Stimulated activated naive CD8-positive, alpha-beta T cell treated with anti-CD3 and anti-CD28 coated beads, Interleukin-15, amount 100 ng/mL, for 72 hours (primary cell): ENCODE data around the gene ATP2B1.
A peak's percentile ranks its signal among the peaks of the same experiment; 100 is the strongest.
"Not testable (repeated sequence)": the region's sequence is repeated elsewhere in the genome, so short reads cannot be mapped to it uniquely, and the experiment has no call there.

Source experiments
- ATAC-seq: fragments of 150-1000 bp; cut with Tn5 transposase; 2 replicates; pipeline ENCODE4 v1.10.0; 2021; ENCODE audit warnings: mild to moderate bottlenecking, moderate library complexity
- DNase-seq, 2 donors: peaks; one replicate each; pipeline ENCODE4 v3.0.0; 2021 to 2022
- H3K27ac Mint-ChIP-seq, 2 donors: one replicate each; pipeline ENCODE4 v1.8.0; 2022; ENCODE audit warnings: mild to moderate bottlenecking in 2 of 2, mixed read lengths in 2 of 2, moderate library complexity in 2 of 2
- H3K27me3 Mint-ChIP-seq: one replicate; pipeline ENCODE4 v1.8.0; 2022; ENCODE audit warnings: mixed read lengths
- H3K4me1 Mint-ChIP-seq: one replicate; pipeline ENCODE4 v1.8.0; 2022; ENCODE audit warnings: mild to moderate bottlenecking, mixed read lengths
- H3K4me3 Mint-ChIP-seq, 2 donors: one replicate each; pipeline ENCODE4 v1.8.0; 2022; ENCODE audit warnings: mild to moderate bottlenecking in 2 of 2, mixed read lengths in 2 of 2, moderate library complexity in 1 of 2
- H3K9me3 Mint-ChIP-seq, 2 donors: one replicate each; pipeline ENCODE4 v1.8.0; 2022; ENCODE audit warnings: mixed read lengths in 2 of 2

Gene ATP2B1

DNA sequence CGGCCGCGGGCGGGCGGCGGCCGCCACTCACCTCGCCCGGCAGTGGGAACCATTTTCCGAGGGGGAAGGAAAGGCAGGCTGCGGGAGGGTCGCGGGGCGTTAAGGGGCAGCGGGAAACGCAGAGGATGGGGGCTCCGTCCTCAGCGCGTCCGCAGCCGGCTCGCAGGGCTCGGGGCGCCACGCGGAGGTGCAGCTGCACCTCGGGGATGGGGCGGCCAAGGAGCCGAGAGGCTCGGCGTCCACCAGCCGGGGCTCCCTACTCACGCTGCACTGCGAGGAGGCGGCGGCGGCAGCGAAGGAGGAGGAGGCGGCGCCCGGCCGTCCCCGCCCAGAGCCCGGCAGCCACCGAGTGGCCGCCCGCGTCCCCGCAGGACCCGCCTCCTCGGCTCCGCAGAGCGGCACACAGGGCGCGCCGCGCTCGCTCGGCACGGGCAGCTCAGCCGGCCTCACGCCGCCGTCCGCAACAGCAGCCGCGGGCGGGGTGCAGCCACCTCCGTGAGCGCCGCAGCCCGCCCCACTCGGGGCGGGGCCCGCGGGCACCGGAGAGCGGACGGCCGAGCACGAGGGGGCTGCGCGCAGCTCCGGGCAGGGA, at the start of gene ATP2B1:
Gene ATP2B1, minus strand, starts transcription at position 274 of the 592 bp plus-strand sequence. CDS start 52,952 bp downstream, outside the sequence.
- ATAC-seq (peak; percentile 70), DNase-seq (peak; percentile 85 to 86)
- no peaks in the 10 kb centered on the region for H3K27me3 Mint-ChIP-seq
- peaks cover 0 to 2% of the 10 kb centered on the region in 2 donors for H3K9me3 Mint-ChIP-seq
- H3K27ac Mint-ChIP-seq: peak within 1 kb of the TSS; percentile 96 to 97
- peak within 1 kb of the TSS; percentile 94 to 98 for H3K4me3 Mint-ChIP-seq
- peaks cover 28% of the 10 kb centered on the region for H3K4me1 Mint-ChIP-seq

DNA sequence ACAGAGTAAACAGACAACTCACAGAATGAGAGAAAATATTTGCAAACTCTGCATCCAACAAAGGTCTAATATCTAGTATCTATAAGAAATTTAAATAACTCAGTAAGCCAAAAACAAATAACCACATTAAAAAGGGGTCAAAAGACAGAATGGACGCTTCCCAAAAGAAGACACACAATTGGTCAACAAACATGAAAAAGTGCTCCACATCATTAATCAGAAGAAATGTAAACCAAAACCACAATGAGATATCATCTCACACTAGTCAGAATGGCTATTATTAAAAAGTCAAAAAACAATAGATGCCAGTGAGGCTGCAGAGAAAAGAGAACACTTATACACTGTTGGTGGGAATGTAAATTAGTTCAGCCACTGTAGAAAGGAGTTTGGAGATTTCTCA, 49.3 kb upstream of the ATP2B1 start:
- not testable (repeated sequence) for H3K27me3 Mint-ChIP-seq, ATAC-seq, DNase-seq, H3K4me3 Mint-ChIP-seq, H3K9me3 Mint-ChIP-seq
- Mint-ChIP-seq H3K27ac (peak overlapping the region in 1 of 2 donors; percentile 98), H3K4me1 (peaks cover 28% of the 10 kb centered on the region)

DNA sequence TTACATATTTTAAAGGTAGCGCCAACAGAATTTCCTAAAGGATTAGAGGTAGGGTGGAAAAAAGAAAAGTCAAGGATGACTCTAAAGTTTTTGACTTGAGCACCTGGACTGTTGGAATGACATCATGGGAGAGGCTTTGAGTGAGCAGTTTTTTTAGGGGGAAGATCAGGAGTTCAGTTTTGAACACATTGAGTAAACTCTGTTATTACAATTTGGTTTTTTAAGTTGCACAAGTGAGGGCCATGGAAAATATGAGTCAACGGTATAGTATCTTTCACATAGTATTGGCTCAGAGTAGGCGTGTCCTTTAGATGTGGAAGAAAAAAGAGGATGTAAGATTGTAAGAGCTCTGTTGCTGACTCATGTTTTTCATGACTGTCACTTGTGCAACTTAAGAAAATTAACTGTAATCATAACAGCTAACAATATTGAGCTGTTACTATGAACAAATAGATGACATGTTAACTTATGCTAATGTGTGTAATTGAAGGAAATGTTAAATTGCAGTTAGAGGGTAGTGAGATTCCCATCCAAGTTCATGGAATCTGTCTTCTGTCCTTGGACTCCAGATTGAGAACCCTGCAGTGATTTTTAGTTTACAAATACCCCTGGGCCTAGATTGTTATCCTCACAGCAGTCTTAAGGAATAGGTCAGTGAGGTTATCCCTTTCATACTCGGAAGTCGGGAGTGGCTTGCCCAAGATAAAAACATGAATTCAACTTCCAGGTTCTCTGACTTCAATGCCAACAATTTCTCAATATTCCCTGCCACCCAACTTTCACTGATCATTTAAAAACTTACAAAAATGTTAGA, 48.2 kb upstream of the ATP2B1 start:
- H3K4me1 Mint-ChIP-seq: peaks cover 28% of the 10 kb centered on the region
- peak overlapping the region; percentile 4 to 41 for H3K4me3 Mint-ChIP-seq
- H3K9me3 Mint-ChIP-seq: peaks cover 7% of the 10 kb centered on the region in 2 donors
- H3K27ac Mint-ChIP-seq: peak overlapping the region; percentile 92 to 98
- ATAC-seq (peak; percentile 94), DNase-seq (peak; percentile 20 to 43)
- no peaks in the 10 kb centered on the region for H3K27me3 Mint-ChIP-seq

DNA sequence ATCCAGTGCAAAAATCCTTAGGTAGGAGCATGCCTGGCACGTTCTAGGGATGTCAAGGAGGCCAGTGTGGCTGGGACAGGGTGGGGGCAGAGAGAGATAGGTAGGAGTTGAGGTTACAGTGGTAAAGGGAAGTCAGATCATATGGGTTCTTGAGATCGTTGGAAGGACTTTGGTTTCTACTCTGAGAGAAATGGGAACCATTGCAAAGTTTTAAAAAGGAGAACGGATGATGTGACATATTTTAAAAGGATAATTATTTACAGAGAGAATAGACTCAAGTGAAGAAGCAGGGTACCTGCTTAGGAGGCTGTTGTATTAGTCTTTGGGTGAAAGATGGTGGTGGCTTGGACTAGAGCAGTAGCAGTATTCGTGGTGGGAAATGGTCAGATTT, 47.6 kb upstream of the ATP2B1 start:
- Mint-ChIP-seq H3K27ac (peak overlapping the region; percentile 92 to 98), H3K4me3 (peak overlapping the region; percentile 4 to 41), H3K4me1 (peaks cover 28% of the 10 kb centered on the region), H3K27me3 (no peaks in the 10 kb centered on the region), H3K9me3 (peaks cover 7% of the 10 kb centered on the region in 2 donors)
- DNase-seq: no peak
- ATAC-seq: peak; percentile 52

DNA sequence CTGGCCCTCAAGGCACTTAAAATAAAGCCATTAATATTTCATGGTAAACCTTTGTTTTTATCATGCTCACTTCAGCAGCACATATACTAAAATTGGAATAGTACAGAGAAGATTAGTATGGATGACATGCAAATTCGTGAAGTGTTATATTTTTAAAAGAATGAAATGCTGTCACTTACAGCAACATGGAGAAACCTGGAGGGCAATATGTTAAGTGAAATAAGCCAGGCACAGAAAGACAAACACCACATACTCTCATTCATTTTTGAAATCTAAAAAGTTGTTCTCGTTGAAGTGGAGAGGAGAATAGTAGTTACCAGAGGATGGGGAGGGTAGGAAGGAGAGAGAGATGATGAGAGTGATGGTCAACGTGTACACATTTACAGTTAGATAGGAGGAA, 45.4 kb upstream of the ATP2B1 start:
- no peaks in the 10 kb centered on the region for H3K27me3 Mint-ChIP-seq
- no peak overlapping the region for H3K4me3 Mint-ChIP-seq
- DNase-seq: no peak
- ATAC-seq: no peak
- peak overlapping the region in 1 of 2 donors; percentile 1 for H3K27ac Mint-ChIP-seq
- H3K4me1 Mint-ChIP-seq: peaks cover 18% of the 10 kb centered on the region
- H3K9me3 Mint-ChIP-seq: peaks cover 7% of the 10 kb centered on the region in 2 donors

DNA sequence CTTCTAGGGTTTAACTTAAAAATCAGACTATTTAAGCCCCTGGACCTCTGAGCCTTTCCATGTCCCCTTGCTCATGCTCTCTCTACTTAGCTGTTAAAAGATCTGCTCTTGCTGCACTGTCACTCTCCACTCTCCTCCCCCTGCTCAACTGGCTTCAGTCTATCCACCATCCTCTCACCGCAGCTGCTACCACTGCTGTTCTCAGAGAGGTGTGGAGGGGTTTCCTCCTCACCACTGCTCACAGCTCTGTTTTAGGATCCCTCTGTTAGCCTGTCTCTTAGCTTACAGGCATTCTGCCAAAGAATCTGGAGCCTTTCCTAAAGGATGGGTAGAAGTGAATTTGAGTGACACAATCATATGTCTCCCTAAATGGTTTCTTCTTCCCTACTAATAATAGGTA, 43.7 kb upstream of the ATP2B1 start:
- Mint-ChIP-seq H3K27ac (no peak overlapping the region), H3K4me3 (no peak overlapping the region), H3K4me1 (peaks cover 16% of the 10 kb centered on the region), H3K9me3 (peaks cover 7% of the 10 kb centered on the region in 2 donors), H3K27me3 (no peaks in the 10 kb centered on the region)
- no peak for DNase-seq
- no peak for ATAC-seq

DNA sequence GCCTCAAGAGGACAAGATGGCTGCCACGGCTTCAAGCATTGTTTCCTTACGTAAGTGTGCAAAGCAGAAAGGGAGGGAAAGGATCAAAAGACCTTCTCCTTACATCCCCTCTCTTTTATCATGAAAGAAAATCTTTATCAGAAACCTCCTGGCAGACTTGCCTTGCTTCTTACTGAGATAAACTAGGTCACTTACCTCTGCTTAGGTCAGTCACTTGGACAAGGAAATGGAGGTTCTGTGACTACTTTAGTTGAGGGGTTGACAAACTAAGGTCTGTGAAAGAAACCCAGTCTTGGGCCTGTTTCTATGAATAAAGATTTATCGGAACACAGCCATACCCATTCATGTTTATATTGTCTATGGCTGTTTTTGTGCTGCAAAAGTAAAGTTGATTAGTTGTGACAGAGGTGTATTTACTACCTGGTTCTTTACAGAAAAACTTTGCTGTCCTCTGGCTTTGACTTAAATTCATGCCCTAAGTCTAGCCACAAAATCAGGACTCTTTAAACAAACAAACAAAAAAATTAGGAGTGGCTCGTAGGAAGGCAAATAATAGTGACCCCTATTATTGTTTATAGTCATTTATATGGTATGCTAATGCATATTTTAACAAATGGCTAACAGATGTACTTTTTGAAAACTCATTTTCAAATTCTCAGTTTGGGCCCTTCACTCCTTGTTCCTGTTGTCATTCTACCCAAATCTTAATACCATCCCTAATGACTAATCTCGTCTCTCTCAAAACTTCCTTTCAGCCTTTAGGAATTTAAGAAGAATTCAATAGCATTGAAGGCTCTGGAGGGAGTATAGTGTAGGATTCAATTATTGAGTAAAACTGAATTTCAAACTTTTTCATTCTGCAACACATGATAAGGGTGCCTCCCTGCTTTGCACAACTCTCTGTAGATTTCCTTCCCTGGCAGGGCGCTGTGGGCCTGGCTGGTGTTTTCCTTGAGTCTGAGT, 42.0 kb upstream of the ATP2B1 start:
- Mint-ChIP-seq H3K4me1 (no peaks in the 10 kb centered on the region), H3K4me3 (no peak overlapping the region), H3K9me3 (no peaks in the 10 kb centered on the region), H3K27me3 (no peaks in the 10 kb centered on the region), H3K27ac (no peak overlapping the region)
- DNase-seq (no peak), ATAC-seq (no peak)

DNA sequence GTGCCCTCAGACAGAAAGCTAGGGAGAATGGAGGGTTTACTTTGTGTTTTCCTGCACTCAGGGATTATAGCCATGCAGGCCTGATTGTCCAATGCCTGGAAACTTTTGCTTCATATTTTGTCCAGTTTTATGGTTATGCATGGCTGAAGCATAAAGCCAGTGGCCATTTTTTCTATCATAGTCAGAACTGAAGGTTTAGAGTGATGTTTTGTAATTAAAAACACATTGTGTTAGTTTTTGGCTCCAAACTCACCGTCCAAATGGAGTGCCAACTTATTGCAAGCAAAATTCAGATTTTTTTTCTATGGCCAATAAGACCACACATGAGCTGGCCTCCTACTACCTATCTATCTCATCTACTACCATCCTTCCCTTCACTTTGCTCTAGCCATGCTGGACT, 40.2 kb upstream of the ATP2B1 start:
- ATAC-seq (no peak), DNase-seq (no peak)
- no peaks in the 10 kb centered on the region for H3K27me3 Mint-ChIP-seq
- H3K4me3 Mint-ChIP-seq: no peak overlapping the region
- no peaks in the 10 kb centered on the region for H3K9me3 Mint-ChIP-seq
- H3K4me1 Mint-ChIP-seq: no peaks in the 10 kb centered on the region
- no peak overlapping the region for H3K27ac Mint-ChIP-seq

DNA sequence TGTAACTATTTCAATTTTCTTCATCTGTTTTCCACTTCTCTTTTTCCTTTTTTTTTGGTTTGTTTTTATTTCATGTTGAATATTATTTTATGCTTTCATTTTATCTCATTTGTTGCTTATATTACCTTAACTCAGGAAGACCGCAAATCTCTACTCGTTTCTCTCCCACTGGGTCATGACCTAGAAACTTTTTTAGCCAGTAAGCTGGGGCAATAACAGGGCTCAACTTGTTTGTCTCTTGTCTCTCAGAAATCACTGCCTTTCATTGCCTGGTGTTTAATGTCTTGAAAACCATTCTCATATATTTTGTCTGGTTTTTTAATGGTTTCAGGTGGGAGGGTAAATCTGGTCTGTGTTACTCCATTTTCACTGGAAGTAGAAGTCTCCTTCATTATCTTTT, 36.6 kb upstream of the ATP2B1 start:
- no peak overlapping the region for H3K27ac Mint-ChIP-seq
- H3K4me3 Mint-ChIP-seq: no peak overlapping the region
- DNase-seq (no peak), ATAC-seq (no peak)
- no peaks in the 10 kb centered on the region for H3K4me1 Mint-ChIP-seq
- H3K27me3 Mint-ChIP-seq: no peaks in the 10 kb centered on the region
- peaks cover 11 to 13% of the 10 kb centered on the region in 2 donors for H3K9me3 Mint-ChIP-seq

DNA sequence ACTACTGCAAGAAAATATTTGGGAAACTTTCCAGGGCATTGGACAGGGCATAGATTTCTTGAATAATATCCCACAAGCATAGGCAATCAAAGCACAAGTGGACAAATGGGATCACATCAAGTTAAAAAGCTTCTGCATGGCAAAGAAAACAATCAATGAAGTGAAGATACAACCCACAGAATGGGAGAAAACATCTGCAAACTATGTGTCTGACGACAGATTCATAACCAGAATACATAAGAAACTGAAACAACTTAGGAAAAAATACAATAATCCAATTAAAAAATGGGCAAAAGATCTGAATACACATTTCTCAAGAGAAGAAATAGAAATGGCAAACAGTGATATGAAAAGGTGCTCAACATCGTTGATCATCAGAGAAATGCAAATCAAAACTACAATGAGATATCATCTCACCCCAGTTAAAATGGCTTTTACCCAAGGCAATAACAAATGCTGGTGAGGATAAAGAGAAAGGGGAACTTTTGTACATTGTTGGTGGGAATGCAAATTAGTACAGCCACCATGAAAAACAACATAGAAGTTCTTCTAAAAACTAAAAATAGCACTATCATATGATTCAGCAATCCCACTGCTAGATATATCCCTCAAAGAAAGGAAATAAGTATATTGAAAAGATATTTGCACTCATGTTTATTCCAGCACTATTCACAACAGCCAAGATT, 33.8 kb upstream of the ATP2B1 start:
- H3K4me1 Mint-ChIP-seq: no peaks in the 10 kb centered on the region
- ATAC-seq (no peak), DNase-seq (no peak)
- no peak overlapping the region for H3K27ac Mint-ChIP-seq
- H3K9me3 Mint-ChIP-seq: peaks cover 20 to 26% of the 10 kb centered on the region in 2 donors
- no peak overlapping the region for H3K4me3 Mint-ChIP-seq
- H3K27me3 Mint-ChIP-seq: no peaks in the 10 kb centered on the region

DNA sequence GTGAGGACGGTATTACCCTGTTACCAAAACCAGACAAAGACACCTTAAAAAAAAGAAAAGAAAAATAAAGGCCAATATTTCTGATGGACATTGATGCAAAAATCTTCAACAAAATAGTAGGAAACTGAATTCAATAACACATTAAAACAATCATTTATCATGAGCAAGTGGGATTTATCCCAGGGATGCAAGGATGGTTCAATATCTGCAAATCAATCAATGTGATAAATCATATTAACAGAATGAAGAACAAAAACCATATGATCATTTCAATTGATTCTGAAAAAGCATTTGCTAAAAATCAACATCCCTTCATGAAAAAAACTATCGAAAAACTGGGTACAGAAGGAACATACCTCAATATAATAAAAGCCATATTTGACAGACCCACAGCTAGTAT, 32.3 kb upstream of the ATP2B1 start:
- H3K9me3 Mint-ChIP-seq: peaks cover 23 to 26% of the 10 kb centered on the region in 2 donors
- no peak for ATAC-seq
- H3K27me3 Mint-ChIP-seq: no peaks in the 10 kb centered on the region

DNA sequence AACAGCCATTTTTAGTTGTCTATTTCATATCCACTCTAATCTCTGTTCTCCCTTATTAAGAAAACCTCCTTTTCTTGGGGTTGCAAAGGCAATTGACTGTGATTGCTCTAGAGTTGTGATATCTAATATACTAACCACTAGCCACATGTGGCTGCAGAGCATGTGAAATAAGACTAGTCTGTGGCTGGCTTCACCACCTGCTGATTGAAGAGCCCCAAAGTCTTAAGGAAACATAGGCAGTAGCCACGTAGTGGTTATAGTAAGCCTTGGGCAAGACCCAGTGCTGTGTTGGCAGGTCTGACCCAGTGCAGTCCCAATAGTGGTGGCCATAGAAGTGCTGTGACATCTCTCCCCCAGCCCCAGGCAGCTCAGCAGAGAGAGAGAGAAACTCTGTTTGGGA, 28.4 kb upstream of the ATP2B1 start:
- H3K27ac Mint-ChIP-seq: no peak overlapping the region
- no peak for ATAC-seq
- H3K4me3 Mint-ChIP-seq: no peak overlapping the region

More for the DNA sequence above, 32.3 kb upstream of the ATP2B1 start:
- Mint-ChIP-seq H3K27ac (no peak overlapping the region), H3K4me3 (no peak overlapping the region), H3K4me1 (no peaks in the 10 kb centered on the region)
- no peak for DNase-seq

DNA sequence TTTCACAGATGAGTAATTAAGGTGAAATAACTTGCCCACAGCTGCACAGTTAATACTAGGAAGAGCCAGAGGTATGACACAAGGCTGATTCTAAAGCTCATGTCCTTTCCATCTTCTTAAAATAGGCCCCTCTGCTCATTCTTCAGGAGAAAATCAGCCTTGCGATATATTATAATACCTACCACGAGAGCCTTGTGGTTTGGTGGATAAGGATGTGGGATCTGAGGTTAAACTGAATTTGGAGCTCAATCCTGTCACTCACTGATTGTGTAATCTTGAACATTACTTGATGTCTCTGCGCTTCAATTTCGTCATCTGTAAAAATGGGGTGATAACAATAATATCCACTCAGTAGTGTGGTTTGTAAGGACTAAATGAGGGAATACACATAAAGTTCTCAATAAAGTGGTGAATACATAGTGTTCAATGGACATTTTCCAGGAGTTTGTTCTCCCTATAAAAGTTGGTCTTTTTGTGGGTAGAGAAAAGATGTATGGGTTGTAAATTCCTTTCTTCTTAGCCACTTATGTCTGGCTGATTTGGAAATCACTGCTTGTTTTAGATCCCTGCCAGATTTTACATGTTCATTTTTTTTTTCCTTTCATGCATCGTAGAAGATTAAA, 25.1 kb upstream of the ATP2B1 start:
- DNase-seq (no peak), ATAC-seq (peak; percentile 80)
- no peaks in the 10 kb centered on the region for H3K27me3 Mint-ChIP-seq
- H3K9me3 Mint-ChIP-seq: peaks cover 8 to 19% of the 10 kb centered on the region in 2 donors
- no peak overlapping the region for H3K4me3 Mint-ChIP-seq
- H3K27ac Mint-ChIP-seq: no peak overlapping the region
- peaks cover 5% of the 10 kb centered on the region for H3K4me1 Mint-ChIP-seq

More for the DNA sequence above, 28.4 kb upstream of the ATP2B1 start:
- no peak for DNase-seq
- peaks cover 26 to 36% of the 10 kb centered on the region in 2 donors for H3K9me3 Mint-ChIP-seq
- peaks cover 5% of the 10 kb centered on the region for H3K4me1 Mint-ChIP-seq
- H3K27me3 Mint-ChIP-seq: no peaks in the 10 kb centered on the region

DNA sequence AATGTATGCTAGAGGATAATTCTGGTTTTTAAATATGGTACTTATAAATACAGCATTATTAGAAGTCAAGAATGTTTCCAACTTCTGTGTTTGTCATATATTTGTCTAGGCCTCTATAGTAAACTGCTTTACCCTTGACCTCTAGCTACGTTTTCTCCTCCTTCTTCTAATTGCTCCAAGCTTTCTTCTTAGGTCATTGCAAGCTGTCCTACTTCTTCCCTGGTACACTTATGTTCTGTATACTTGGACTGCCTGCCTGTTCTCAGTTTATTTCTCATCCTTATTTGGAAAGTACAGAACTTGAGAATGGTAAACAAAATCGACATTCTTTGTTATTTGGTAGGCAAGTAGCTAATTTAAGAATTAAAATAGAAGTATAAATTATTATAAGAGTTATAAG, 23.9 kb upstream of the ATP2B1 start:
- H3K9me3 Mint-ChIP-seq: peaks cover 8 to 15% of the 10 kb centered on the region in 2 donors
- ATAC-seq (no peak), DNase-seq (no peak)
- H3K4me3 Mint-ChIP-seq: no peak overlapping the region
- no peaks in the 10 kb centered on the region for H3K27me3 Mint-ChIP-seq
- peaks cover 6% of the 10 kb centered on the region for H3K4me1 Mint-ChIP-seq
- no peak overlapping the region for H3K27ac Mint-ChIP-seq
